Peyer's patch (tissue), 4 donors: Measurements from ENCODE around the gene XYLT1.

Source experiments
- CTCF ChIP-seq, 6 experiments: fragments of 450-650 bp in 4 of 6; fragments of 200-600 bp in 2 of 6; sonication (generic) in 1 of 6; IDR thresholded peaks; one replicate each; pipeline ENCODE4 v1.5.1; 2017 to 2019; ENCODE audit warnings: antibody characterized with exemption in 6 of 6, mild to moderate bottlenecking in 3 of 6, moderate library complexity in 1 of 6
- POLR2A ChIP-seq, 2 donors: fragments of 450-650 bp; IDR thresholded peaks; one replicate each; pipeline ENCODE4 v1.5.1; 2017; ENCODE audit warnings: antibody characterized with exemption in 2 of 2, mild to moderate bottlenecking in 2 of 2, moderate library complexity in 2 of 2

GRCh38 chr16:17306745-17307144, 164.0 kb downstream of the XYLT1 start:
- TF ChIP-seq POLR2A (IDR thresholded peaks at IDR 0.05): no peak
- no peak for TF ChIP-seq CTCF (IDR thresholded peaks at IDR 0.05)
